GM21737 (cell line): Measurements from ENCODE around the gene STK38.
"Not testable (repeated sequence)": the region's sequence is repeated elsewhere in the genome, so short reads cannot be mapped to it uniquely, and the experiment has no call there.

Experiments
- ATAC-seq: cut with Tn5 transposase; IDR thresholded peaks from one replicate; pipeline ENCODE4 v1.9.1; 2021; ENCODE audit warnings: mild to moderate bottlenecking, moderate library complexity; ENCODE audit not compliant: unreplicated experiment

The STK38 gene

GRCh38 chr6:36546920-36547645 lies at the start of gene STK38:
TSS of gene STK38 (minus strand) at chr6:36547479. CDS start at chr6:36540202, 7,277 bp downstream.
- peak; percentile 68 for ATAC-seq

GRCh38 chr6:36596356-36596755 lies 49.1 kb upstream of the STK38 start:
- ATAC-seq, result no peak

GRCh38 chr6:36594816-36595643 lies 47.8 kb upstream of the STK38 start:
- ATAC-seq, result no peak

- ATAC-seq, result peak; percentile 89
Observed at GRCh38 chr6:36594029-36594815, 46.9 kb upstream of the STK38 start, which contains the start of gene SRSF3. TSS of gene SRSF3 (plus strand) at chr6:36594362. CDS start at chr6:36596763, 2,401 bp downstream.

GRCh38 chr6:36593569-36594028 lies 46.3 kb upstream of the STK38 start:
- peak; percentile 14 for ATAC-seq

- ATAC-seq, result peak; percentile 42
Observed at GRCh38 chr6:36592221-36592655, 45.0 kb upstream of the STK38 start.

- ATAC-seq, result no peak
Observed at GRCh38 chr6:36590237-36590636, 43.0 kb upstream of the STK38 start.

- ATAC-seq, result not testable (repeated sequence)
Observed at GRCh38 chr6:36589025-36589400, 41.7 kb upstream of the STK38 start.

- no peak for ATAC-seq
Observed at GRCh38 chr6:36586606-36587005, 39.3 kb upstream of the STK38 start.

- no peak for ATAC-seq
Observed at GRCh38 chr6:36581716-36582115, 34.4 kb upstream of the STK38 start.

GRCh38 chr6:36580184-36580526 lies 32.9 kb upstream of the STK38 start:
- ATAC-seq, result no peak

- no peak for ATAC-seq
Observed at GRCh38 chr6:36578431-36578830, 31.2 kb upstream of the STK38 start.

GRCh38 chr6:36578030-36578429 lies 30.8 kb upstream of the STK38 start:
- ATAC-seq, result no peak

GRCh38 chr6:36577301-36577700 lies 30.0 kb upstream of the STK38 start:
- no peak for ATAC-seq

GRCh38 chr6:36576578-36576977 lies 29.3 kb upstream of the STK38 start:
- no peak for ATAC-seq

- ATAC-seq, result no peak
Observed at GRCh38 chr6:36574679-36575078, 27.4 kb upstream of the STK38 start.

GRCh38 chr6:36572353-36573311 lies 25.4 kb upstream of the STK38 start:
- not testable (repeated sequence) for ATAC-seq

- no peak for ATAC-seq
Observed at GRCh38 chr6:36571122-36572043, 24.1 kb upstream of the STK38 start.

GRCh38 chr6:36570264-36570663 lies 23.0 kb upstream of the STK38 start:
- ATAC-seq, result no peak
